CD4-positive, alpha-beta memory T cell (primary cell): ENCODE results near the gene SLC25A13. TPM values are rescaled to one million over a fixed set of nuclear protein-coding genes. Genes with fewer than 3 reads are reported as not detected.

ENCODE experiments used
- CTCF ChIA-PET: fragments of 350-600 bp; sonication (Branson Sonifier 250); formaldehyde crosslinking; loops from one replicate; lab custom pipeline; 2021; ENCODE audit warnings: inconsistent platforms; ENCODE audit not compliant: partially characterized antibody; lab: Charles Lee
- POLR2A ChIA-PET: fragments of 350-600 bp; sonication (Branson Sonifier 250); formaldehyde crosslinking; loops from one replicate; lab custom pipeline; 2021; ENCODE audit not compliant: partially characterized antibody; lab: Charles Lee
- DNase-seq, 5 donors: peaks; one replicate each; pipeline versions ENCODE4 v3.0.0 to v3.0.0-alpha.2; 2020 to 2022; ENCODE audit warnings: mixed read lengths in 1 of 5
- H3K27ac ChIP-seq: one replicate; pipeline ENCODE4 v1.7.0; 2013; ENCODE audit warnings: low read depth, low read length
- H3K27me3 ChIP-seq: 2 replicates; pipeline ENCODE4 v1.7.0; 2013; ENCODE audit warnings: mild to moderate bottlenecking, low read length, moderate library complexity; ENCODE audit not compliant: insufficient read depth
- H3K36me3 ChIP-seq: 2 replicates; pipeline ENCODE4 v1.7.0; 2013; ENCODE audit warnings: mild to moderate bottlenecking, low read length, moderate library complexity; ENCODE audit not compliant: insufficient read depth
- H3K4me1 ChIP-seq: 2 replicates; pipeline ENCODE4 v1.7.0; 2013; ENCODE audit warnings: mild to moderate bottlenecking, low read length, moderate library complexity; ENCODE audit not compliant: insufficient read depth
- H3K4me3 ChIP-seq, 2 donors: one replicate each; pipeline ENCODE4 v1.7.0; 2013; ENCODE audit warnings: low read length in 2 of 2, mild to moderate bottlenecking in 1 of 2
- H3K9me3 ChIP-seq, 2 donors: one replicate each; pipeline ENCODE4 v1.7.0; 2013; ENCODE audit warnings: low read length in 2 of 2, control low read depth in 1 of 2; ENCODE audit not compliant: control insufficient read depth in 1 of 2
- H3K27ac Mint-ChIP-seq, 7 donors: one replicate each; pipeline ENCODE4 v1.8.0; 2020 to 2021; ENCODE audit warnings: mixed read lengths in 7 of 7, mild to moderate bottlenecking in 6 of 7, inconsistent platforms in 3 of 7, moderate library complexity in 3 of 7
- H3K27me3 Mint-ChIP-seq, 2 donors: one replicate each; pipeline ENCODE4 v1.8.0; 2020 to 2021; ENCODE audit warnings: mixed read lengths in 2 of 2
- H3K36me3 Mint-ChIP-seq, 2 donors: one replicate each; pipeline ENCODE4 v1.8.0; 2020 to 2021; ENCODE audit warnings: mixed read lengths in 2 of 2, inconsistent platforms in 1 of 2, mild to moderate bottlenecking in 1 of 2
- H3K4me1 Mint-ChIP-seq, 4 donors: one replicate each; pipeline ENCODE4 v1.8.0; 2020 to 2021; ENCODE audit warnings: mixed read lengths in 4 of 4, mild to moderate bottlenecking in 1 of 4
- H3K4me3 Mint-ChIP-seq, 8 donors: one replicate each; pipeline ENCODE4 v1.8.0; 2020 to 2021; ENCODE audit warnings: mixed read lengths in 8 of 8, mild to moderate bottlenecking in 7 of 8, moderate library complexity in 6 of 8, inconsistent platforms in 3 of 8
- H3K9me3 Mint-ChIP-seq, 8 donors: one replicate each; pipeline ENCODE4 v1.8.0; 2020 to 2021; ENCODE audit warnings: mixed read lengths in 8 of 8, mild to moderate bottlenecking in 5 of 8, inconsistent platforms in 3 of 8, moderate library complexity in 1 of 8
- intact Hi-C: fragments of 100-400 bp; cut with micrococcal nuclease; formaldehyde crosslinking; loops from one replicate; pipeline ENCODE4 v1.15.1; 2023
- polyA plus RNA-seq, 2 donors: library from polyadenylated mRNA; unstranded; fragments of 300-500 nt; fragmentation: Illumina TruSeq; gene quantifications; one replicate each; pipeline ENCODE4 v1.2.3, GENCODE V29; 2021
- total RNA-seq, 2 experiments: library from RNA; stranded (reverse); gene quantifications; one replicate each; pipeline ENCODE4 v1.2.3, GENCODE V29; 2021

Gene SLC25A13
- total and polyA plus RNA-seq, 4 experiments from 2014 or later, result 5.2 to 12.2 (median 8.2) TPM

DNA sequence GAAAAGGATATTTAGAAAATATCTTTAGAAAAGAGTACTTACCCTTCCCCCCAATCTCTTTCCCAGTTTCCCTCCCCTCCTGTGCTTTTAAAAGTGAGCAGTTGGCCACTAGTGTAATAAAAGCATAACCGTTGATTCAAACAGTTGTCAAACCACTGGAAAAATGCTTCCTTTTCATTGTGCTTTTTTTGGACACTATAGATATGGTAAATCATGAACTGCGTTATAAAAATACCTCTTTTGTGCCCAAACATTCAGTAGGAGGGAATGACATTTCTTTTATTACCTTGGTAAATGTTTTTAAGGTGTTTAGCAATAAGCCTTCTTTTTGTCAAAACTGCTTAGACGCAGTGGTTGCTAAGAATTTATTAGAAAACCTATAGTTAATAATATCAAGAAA is 232.4 kb downstream of the SLC25A13 start:
- intact Hi-C loops, result no loop called here
- ChIA-PET CTCF (no interaction called here), POLR2A (no interaction called here)
- Histone ChIP-seq H3K36me3 (no peaks in the 10 kb centered on the region), H3K27me3 (no peaks in the 10 kb centered on the region), H3K27ac (no peak overlapping the region), H3K4me3 (no peak overlapping the region), H3K9me3 (no peaks in the 10 kb centered on the region), H3K4me1 (no peaks in the 10 kb centered on the region)
- no peak for DNase-seq
- Mint-ChIP-seq H3K36me3 (no peaks in the 10 kb centered on the region), H3K9me3 (no peaks in the 10 kb centered on the region), H3K27me3 (peaks cover 7 to 9% of the 10 kb centered on the region in 2 donors), H3K4me3 (no peak overlapping the region), H3K4me1 (no peaks in the 10 kb centered on the region), H3K27ac (no peak overlapping the region)

DNA sequence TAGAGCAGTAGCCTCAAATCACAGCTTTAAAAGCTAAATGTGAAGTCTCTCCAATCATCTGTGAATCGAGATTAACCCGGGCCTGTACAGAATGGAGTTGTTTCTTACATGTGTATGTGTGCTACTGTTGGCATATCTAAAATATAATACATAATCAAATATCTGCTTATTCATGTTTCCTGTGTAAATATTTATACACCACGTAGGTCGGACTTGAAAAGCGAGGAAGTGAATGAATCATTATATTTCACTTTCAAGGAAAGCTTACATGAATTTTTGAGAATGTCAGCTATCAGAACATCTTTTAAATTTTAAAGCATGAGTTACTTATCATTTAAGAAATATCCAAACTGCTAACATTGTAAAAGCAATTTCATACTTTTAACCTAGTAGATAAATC is 233.3 kb downstream of the SLC25A13 start:
- CTCF ChIA-PET, result interaction anchor here (1.2 kb wide), 1 partner anchor 12 kb away, joined by 3 read pairs; no protein-coding TSS in a partner anchor
- Mint-ChIP-seq H3K27ac (no peak overlapping the region), H3K36me3 (no peaks in the 10 kb centered on the region), H3K9me3 (no peaks in the 10 kb centered on the region), H3K4me1 (no peaks in the 10 kb centered on the region), H3K4me3 (no peak overlapping the region), H3K27me3 (peaks cover 7 to 9% of the 10 kb centered on the region in 2 donors)
- no peaks in the 10 kb centered on the region for H3K27me3 ChIP-seq
- H3K36me3 ChIP-seq, result no peaks in the 10 kb centered on the region
- no peaks in the 10 kb centered on the region for H3K9me3 ChIP-seq
- H3K4me3 ChIP-seq, result no peak overlapping the region
- H3K27ac ChIP-seq, result no peak overlapping the region
- POLR2A ChIA-PET, result no interaction called here
- no peak for DNase-seq
- intact Hi-C loops, result no loop called here
- no peaks in the 10 kb centered on the region for H3K4me1 ChIP-seq

DNA sequence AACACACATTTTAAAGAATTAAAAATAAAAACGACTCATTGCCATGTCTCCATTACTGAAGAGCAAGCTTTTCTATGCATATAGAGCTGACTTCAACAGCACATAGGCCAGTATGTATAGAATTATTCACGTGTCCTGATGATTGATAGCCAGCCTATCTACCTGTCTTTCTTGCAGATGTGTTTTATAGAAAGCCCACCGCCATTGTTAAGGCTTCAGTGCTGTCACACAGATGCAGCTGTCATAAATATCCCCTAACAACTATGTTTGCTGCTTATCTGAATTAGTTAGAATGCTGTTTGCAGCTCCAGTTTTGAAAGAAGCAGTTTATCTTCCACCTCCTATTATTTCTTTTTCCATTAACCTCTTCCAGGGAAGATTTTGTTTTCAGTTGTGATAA is 235.9 kb downstream of the SLC25A13 start:
- DNase-seq, result no peak
- Histone ChIP-seq H3K4me1 (no peaks in the 10 kb centered on the region), H3K36me3 (no peaks in the 10 kb centered on the region), H3K4me3 (no peak overlapping the region), H3K27me3 (no peaks in the 10 kb centered on the region), H3K27ac (no peak overlapping the region), H3K9me3 (no peaks in the 10 kb centered on the region)
- H3K36me3 Mint-ChIP-seq, result no peaks in the 10 kb centered on the region
- peaks cover 0 to 3% of the 10 kb centered on the region in 2 donors for H3K27me3 Mint-ChIP-seq
- ChIA-PET POLR2A (no interaction called here), CTCF (interaction anchor here (1.3 to 1.8 kb wide), 2 partner anchors 10 to 978 kb away, joined by 3 to 10 read pairs; no protein-coding TSS in a partner anchor)
- H3K9me3 Mint-ChIP-seq, result no peaks in the 10 kb centered on the region
- intact Hi-C loops, result no loop called here
- H3K27ac Mint-ChIP-seq, result no peak overlapping the region
- no peak overlapping the region for H3K4me3 Mint-ChIP-seq
- no peaks in the 10 kb centered on the region for H3K4me1 Mint-ChIP-seq

DNA sequence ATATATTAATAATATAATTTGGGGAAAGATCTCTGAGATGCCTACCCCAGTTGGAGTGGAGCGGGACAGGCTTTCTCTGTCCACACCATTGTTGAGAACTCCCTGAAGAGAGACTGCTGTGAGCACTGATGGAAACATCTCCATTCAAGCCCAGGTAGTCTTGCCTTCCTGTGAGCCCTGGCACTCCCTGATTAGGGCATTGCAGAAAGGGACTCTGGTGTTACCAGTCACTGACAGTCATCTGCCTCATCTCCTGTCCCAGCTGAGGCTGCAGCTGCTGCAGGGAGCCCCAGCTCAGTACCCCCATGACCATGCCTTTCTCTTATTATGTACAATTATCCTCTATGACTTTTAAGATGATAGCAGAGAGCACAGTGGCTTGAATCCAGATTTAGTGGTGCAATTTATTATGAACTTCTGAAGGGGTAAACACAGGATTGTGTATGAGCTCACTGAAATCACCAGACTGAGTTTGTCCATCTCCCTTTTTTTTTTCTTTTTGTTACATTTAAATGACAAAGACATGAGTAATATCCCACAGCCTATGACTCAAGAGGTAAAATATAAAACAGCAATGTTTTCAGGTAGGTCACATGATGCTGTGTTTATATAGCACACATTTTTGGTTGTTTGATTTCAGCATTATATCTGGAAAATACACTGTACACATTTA is 236.9 kb downstream of the SLC25A13 start:
- no peaks in the 10 kb centered on the region for H3K36me3 ChIP-seq
- no peak for DNase-seq
- Mint-ChIP-seq H3K36me3 (no peaks in the 10 kb centered on the region), H3K4me3 (no peak overlapping the region), H3K4me1 (no peaks in the 10 kb centered on the region), H3K27me3 (peaks cover under 1 to 3% of the 10 kb centered on the region in 2 donors), H3K9me3 (no peaks in the 10 kb centered on the region), H3K27ac (no peak overlapping the region)
- CTCF ChIA-PET, result interaction anchor here (1.3 to 1.8 kb wide), 2 partner anchors 9 to 979 kb away, joined by 3 to 10 read pairs; no protein-coding TSS in a partner anchor
- H3K27me3 ChIP-seq, result no peaks in the 10 kb centered on the region
- H3K9me3 ChIP-seq, result no peaks in the 10 kb centered on the region
- no peak overlapping the region for H3K4me3 ChIP-seq
- POLR2A ChIA-PET, result no interaction called here
- H3K27ac ChIP-seq, result no peak overlapping the region
- H3K4me1 ChIP-seq, result no peaks in the 10 kb centered on the region
- intact Hi-C loops, result no loop called here

DNA sequence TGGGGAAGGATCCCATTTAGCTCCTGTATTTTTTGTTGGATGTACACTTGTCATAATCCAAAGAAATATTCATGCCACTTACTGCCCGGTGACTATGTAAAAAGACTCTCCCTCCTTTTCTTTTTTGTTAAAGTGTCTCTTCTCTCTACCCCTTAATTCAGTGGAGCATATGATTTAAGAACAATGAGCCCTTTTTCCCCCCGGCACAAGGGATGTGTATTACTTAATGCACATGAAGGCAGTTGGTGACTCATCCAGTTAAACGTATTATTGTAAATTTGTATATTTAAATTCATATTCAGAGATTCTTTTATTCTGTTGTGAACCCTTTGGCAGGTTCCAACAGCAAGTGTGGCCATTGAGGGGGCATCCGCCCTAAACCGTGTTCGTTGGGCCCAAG is 241.9 kb downstream of the SLC25A13 start:
- Mint-ChIP-seq H3K4me3 (no peak overlapping the region), H3K4me1 (peaks cover 0 to 9% (median 6%) of the 10 kb centered on the region in 4 donors), H3K36me3 (no peaks in the 10 kb centered on the region), H3K27ac (no peak overlapping the region), H3K27me3 (peaks cover 8 to 21% of the 10 kb centered on the region in 2 donors), H3K9me3 (no peaks in the 10 kb centered on the region)
- H3K36me3 ChIP-seq, result no peaks in the 10 kb centered on the region
- ChIA-PET CTCF (no interaction called here), POLR2A (no interaction called here)
- H3K4me1 ChIP-seq, result peaks cover 10% of the 10 kb centered on the region
- H3K27ac ChIP-seq, result no peak overlapping the region
- no peak overlapping the region for H3K4me3 ChIP-seq
- no peak for DNase-seq
- peaks cover 15% of the 10 kb centered on the region for H3K27me3 ChIP-seq
- H3K9me3 ChIP-seq, result no peaks in the 10 kb centered on the region
- intact Hi-C loops, result no loop called here

DNA sequence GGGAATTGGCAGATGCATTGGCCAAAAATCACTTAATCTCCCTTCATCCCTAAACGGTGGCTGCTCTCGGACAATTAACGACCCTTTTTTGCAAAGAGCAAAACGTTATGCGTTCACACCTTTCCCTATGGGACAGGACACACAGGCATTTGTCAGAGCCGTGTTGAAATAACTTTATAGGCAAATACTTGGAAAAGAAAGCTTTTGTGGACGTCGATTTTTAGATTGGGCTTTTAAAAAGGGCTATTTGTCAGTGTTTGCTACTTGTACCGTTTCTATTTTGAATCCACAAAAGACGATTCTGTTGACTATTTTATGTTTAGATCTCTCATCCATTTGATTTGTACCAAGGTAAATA is 245.6 kb downstream of the SLC25A13 start:
- Histone ChIP-seq H3K27ac (no peak overlapping the region), H3K4me1 (peaks cover 10% of the 10 kb centered on the region), H3K36me3 (no peaks in the 10 kb centered on the region), H3K27me3 (peaks cover 15% of the 10 kb centered on the region), H3K4me3 (no peak overlapping the region), H3K9me3 (no peaks in the 10 kb centered on the region)
- peak overlapping the region; percentile 86 to 95 (median 88) for H3K4me3 Mint-ChIP-seq
- H3K9me3 Mint-ChIP-seq, result no peaks in the 10 kb centered on the region
- DNase-seq, result no peak
- CTCF ChIA-PET, result interaction anchor here (0.7 to 3.5 kb wide), 7 partner anchors 10 to 988 kb away, joined by 3 to 37 read pairs (median 3); partner anchors contain the start of gene DLX5
- POLR2A ChIA-PET, result interaction anchor here (1.3 kb wide), 1 partner anchor 951 kb away, joined by 4 read pairs; no protein-coding TSS in a partner anchor
- peaks cover 16 to 27% of the 10 kb centered on the region in 2 donors for H3K27me3 Mint-ChIP-seq
- no peaks in the 10 kb centered on the region for H3K36me3 Mint-ChIP-seq
- intact Hi-C loops, result loop anchor here (5.0 kb wide), 1 partner anchor 1761 kb away; no protein-coding TSS in a partner anchor
- H3K4me1 Mint-ChIP-seq, result peaks cover 0 to 9% (median 6%) of the 10 kb centered on the region in 4 donors
- no peak overlapping the region for H3K27ac Mint-ChIP-seq

DNA sequence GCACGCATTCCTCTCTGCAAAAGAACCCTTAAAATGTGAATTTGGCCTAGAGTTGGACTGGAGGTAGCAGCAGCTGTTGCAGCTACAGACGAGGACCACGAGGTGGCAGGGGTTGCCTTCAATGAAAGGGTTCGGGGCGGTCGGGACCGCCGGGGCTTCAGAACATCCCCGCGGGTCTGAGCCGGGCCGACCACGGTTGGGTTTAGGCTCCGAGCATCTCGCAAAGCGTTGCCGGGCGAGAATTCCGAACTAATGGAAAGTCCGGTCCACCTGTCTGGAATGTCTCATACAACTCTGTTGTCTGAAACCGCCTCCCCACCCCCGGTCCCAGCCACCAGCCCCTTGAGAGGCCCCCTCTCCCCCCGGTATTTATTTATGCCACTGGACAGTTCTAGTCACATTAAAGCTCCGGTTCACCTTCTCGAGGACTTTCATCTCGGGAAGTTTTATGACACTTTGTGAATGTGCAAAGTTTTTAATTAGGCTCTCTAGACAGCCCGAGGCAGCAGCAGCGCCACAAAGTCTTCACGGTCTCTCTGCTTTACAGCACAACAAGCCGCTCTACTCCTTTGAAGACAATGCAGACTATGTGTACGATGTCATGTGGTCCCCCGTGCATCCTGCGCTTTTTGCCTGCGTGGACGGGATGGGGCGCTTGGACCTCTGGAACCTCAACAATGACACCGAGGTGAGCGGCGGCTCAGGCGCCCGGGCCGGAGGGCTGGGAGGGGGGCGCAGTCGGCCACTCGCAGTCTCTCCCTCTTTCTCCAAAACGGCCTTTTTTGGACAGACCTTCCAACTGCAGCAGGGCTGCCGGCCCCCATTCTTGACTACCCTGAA is 246.2 kb downstream of the SLC25A13 start:
- Mint-ChIP-seq H3K4me1 (peaks cover 0 to 9% (median 6%) of the 10 kb centered on the region in 4 donors), H3K36me3 (no peaks in the 10 kb centered on the region), H3K9me3 (no peaks in the 10 kb centered on the region), H3K4me3 (peak overlapping the region; percentile 86 to 95 (median 88)), H3K27ac (no peak overlapping the region), H3K27me3 (peaks cover 17 to 27% of the 10 kb centered on the region in 2 donors)
- peaks cover 15% of the 10 kb centered on the region for H3K27me3 ChIP-seq
- no peaks in the 10 kb centered on the region for H3K9me3 ChIP-seq
- intact Hi-C loops, result loop anchor here (1.0 to 5.0 kb wide), 4 partner anchors 952 to 1762 kb away; no protein-coding TSS in a partner anchor
- ChIA-PET POLR2A (interaction anchor here (1.3 kb wide), 1 partner anchor 952 kb away, joined by 4 read pairs; no protein-coding TSS in a partner anchor), CTCF (interaction anchor here (0.8 to 3.5 kb wide), 7 partner anchors 8 to 989 kb away, joined by 3 to 37 read pairs (median 4); partner anchors contain the start of gene DLX5)
- no peaks in the 10 kb centered on the region for H3K36me3 ChIP-seq
- H3K27ac ChIP-seq, result no peak overlapping the region
- peak; percentile 36 to 49 (median 42) for DNase-seq
- H3K4me3 ChIP-seq, result peak overlapping the region in 1 of 2 donors; percentile 30
- H3K4me1 ChIP-seq, result peaks cover 10% of the 10 kb centered on the region
